ENCODE measurements around the gene TUBA1C. TPM values are rescaled to one million over a fixed set of nuclear protein-coding genes. Genes with fewer than 3 reads are reported as not detected.
A peak's percentile ranks its signal among the peaks of the same experiment; 100 is the strongest.

TUBA1C gene
- total RNA-seq, 1 experiment from 2014 or later, result 1,376 TPM

GRCh38 chr12:49272790-49273725 is 8.2 kb downstream of the TUBA1C start:
- peaks cover 37% of the 10 kb centered on the region for H3K79me2 ChIP-seq (ENCODE audit: low read length)
- H3K4me1 ChIP-seq (ENCODE audit: insufficient read depth, low read length), result peaks cover 12% of the 10 kb centered on the region
- peaks cover 42% of the 10 kb centered on the region for H3K36me3 ChIP-seq (ENCODE audit: low read depth, low read length)
- H3K4me2 ChIP-seq (ENCODE audit: low read length), result no peak overlapping the region
- TF ChIP-seq EZH2 (IDR thresholded peaks at IDR 0.05; ENCODE audit: low read length, unreplicated experiment), result no peak
- TF ChIP-seq EZH2phosphoT487 (IDR thresholded peaks at IDR 0.05; ENCODE audit: borderline replicate concordance, low read length), result no peak
- TF ChIP-seq, protein P1, sequence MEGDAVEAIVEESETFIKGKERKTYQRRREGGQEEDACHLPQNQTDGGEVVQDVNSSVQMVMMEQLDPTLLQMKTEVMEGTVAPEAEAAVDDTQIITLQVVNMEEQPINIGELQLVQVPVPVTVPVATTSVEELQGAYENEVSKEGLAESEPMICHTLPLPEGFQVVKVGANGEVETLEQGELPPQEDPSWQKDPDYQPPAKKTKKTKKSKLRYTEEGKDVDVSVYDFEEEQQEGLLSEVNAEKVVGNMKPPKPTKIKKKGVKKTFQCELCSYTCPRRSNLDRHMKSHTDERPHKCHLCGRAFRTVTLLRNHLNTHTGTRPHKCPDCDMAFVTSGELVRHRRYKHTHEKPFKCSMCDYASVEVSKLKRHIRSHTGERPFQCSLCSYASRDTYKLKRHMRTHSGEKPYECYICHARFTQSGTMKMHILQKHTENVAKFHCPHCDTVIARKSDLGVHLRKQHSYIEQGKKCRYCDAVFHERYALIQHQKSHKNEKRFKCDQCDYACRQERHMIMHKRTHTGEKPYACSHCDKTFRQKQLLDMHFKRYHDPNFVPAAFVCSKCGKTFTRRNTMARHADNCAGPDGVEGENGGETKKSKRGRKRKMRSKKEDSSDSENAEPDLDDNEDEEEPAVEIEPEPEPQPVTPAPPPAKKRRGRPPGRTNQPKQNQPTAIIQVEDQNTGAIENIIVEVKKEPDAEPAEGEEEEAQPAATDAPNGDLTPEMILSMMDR (conservative IDR thresholded peaks at IDR 0.05; ENCODE audit: low read depth, low read length), result no peak
- no peak overlapping the region for H3K27ac ChIP-seq (ENCODE audit: low read length)
- H3K9ac ChIP-seq (ENCODE audit: low read length), result no peak overlapping the region
- ChIA-PET CTCF (no interaction called here), POLR2A (ENCODE audit: unreplicated experiment) (no interaction called here)
- H3K4me3 ChIP-seq (ENCODE audit: low read length), result no peak overlapping the region
- intact Hi-C loops (cut with micrococcal nuclease), result no loop called here
- H3F3A ChIP-seq (ENCODE audit: low read length, unreplicated experiment), result peaks cover 40% of the 10 kb centered on the region
- DNase-seq (no peak), ATAC-seq (no peak)
- no peaks in the 10 kb centered on the region for H3K9me2 ChIP-seq (replicated peaks; ENCODE audit: low read length)
- H3K9me3 ChIP-seq (ENCODE audit: low read length), result no peaks in the 10 kb centered on the region
- peaks cover 60% of the 10 kb centered on the region for H4K20me1 ChIP-seq (ENCODE audit: low read length)
- BruUV-seq (replicated peaks), result TSS peak; percentile 21
- no peaks in the 10 kb centered on the region for H3K27me3 ChIP-seq (ENCODE audit: low read length)
- no peak overlapping the region for H2AFZ ChIP-seq (ENCODE audit: low read length)

- Histone ChIP-seq H3K27ac (ENCODE audit: low read length) (no peak overlapping the region), H3K27me3 (ENCODE audit: low read length) (no peaks in the 10 kb centered on the region), H3K4me1 (ENCODE audit: insufficient read depth, low read length) (peaks cover 10% of the 10 kb centered on the region), H3K9me3 (ENCODE audit: low read length) (no peaks in the 10 kb centered on the region), H2AFZ (ENCODE audit: low read length) (no peak overlapping the region), H3K9ac (ENCODE audit: low read length) (no peak overlapping the region), H3K36me3 (ENCODE audit: low read depth, low read length) (peaks cover 41% of the 10 kb centered on the region), H3K4me2 (ENCODE audit: low read length) (no peak overlapping the region), H3F3A (ENCODE audit: low read length, unreplicated experiment) (peaks cover 40% of the 10 kb centered on the region), H3K79me2 (ENCODE audit: low read length) (peaks cover 29% of the 10 kb centered on the region), H3K9me2 (replicated peaks; ENCODE audit: low read length) (no peaks in the 10 kb centered on the region), H4K20me1 (ENCODE audit: low read length) (peaks cover 52% of the 10 kb centered on the region), H3K4me3 (ENCODE audit: low read length) (no peak overlapping the region)
- TF ChIP-seq EZH2 (IDR thresholded peaks at IDR 0.05; ENCODE audit: low read length, unreplicated experiment) (no peak), EZH2phosphoT487 (IDR thresholded peaks at IDR 0.05; ENCODE audit: borderline replicate concordance, low read length) (no peak)
- TF ChIP-seq, protein P1 (conservative IDR thresholded peaks at IDR 0.05; ENCODE audit: low read depth, low read length), result no peak
- ATAC-seq, result no peak
- no peak for DNase-seq
- CTCF ChIA-PET, result no interaction called here
- intact Hi-C loops (cut with micrococcal nuclease), result no loop called here
- POLR2A ChIA-PET (ENCODE audit: unreplicated experiment), result interaction anchor here (0.7 kb wide), 1 partner anchor 19 kb away, joined by 3 read pairs; no protein-coding TSS in a partner anchor
- BruUV-seq (replicated peaks), result no TSS peak
These were observed 9.0 kb downstream of the TUBA1C start for GRCh38 chr12:49273726-49274395.
